ENCODE results near the gene ALPI. TPM values are rescaled to one million over a fixed set of nuclear protein-coding genes. Genes with fewer than 3 reads are reported as not detected.

The ALPI gene
- total RNA-seq, 1 donor from 2014 or later, result not detected

- H3K9me3 ChIP-seq (ENCODE audit: low read depth), result no peaks in the 10 kb centered on the region
- peaks cover 20% of the 10 kb centered on the region for H4K20me1 ChIP-seq (ENCODE audit: low read depth)
- H2AFZ ChIP-seq (replicated peaks), result no peak overlapping the region
- H3K4me1 ChIP-seq, result peaks cover 35% of the 10 kb centered on the region
- no peak for DNase-seq (ENCODE audit: low spot score)
- no peak overlapping the region for H3K27ac ChIP-seq
- H3K36me3 ChIP-seq, result no peaks in the 10 kb centered on the region
- H3K9ac ChIP-seq, result no peak overlapping the region
- no peaks in the 10 kb centered on the region for H3K79me2 ChIP-seq (ENCODE audit: low read depth)
- no peak overlapping the region for H3K4me3 ChIP-seq
- Mint-ChIP-seq H3K9me3 (no peaks in the 10 kb centered on the region), H3K27me3 (ENCODE audit: insufficient read depth, low read depth) (peaks cover 33% of the 10 kb centered on the region), H3K36me3 (no peaks in the 10 kb centered on the region), H3K27ac (no peak overlapping the region), H3K4me1 (peaks cover 15% of the 10 kb centered on the region), H3K4me3 (no peak overlapping the region)
- peaks cover 32% of the 10 kb centered on the region for H3K27me3 ChIP-seq
- peaks cover 15% of the 10 kb centered on the region for H3F3A ChIP-seq (ENCODE audit: low read depth)
- H3K4me2 ChIP-seq, result no peak overlapping the region
- TF ChIP-seq EZH2phosphoT487 (IDR thresholded peaks at IDR 0.05), result no peak
- TF ChIP-seq EZH2 (IDR thresholded peaks at IDR 0.05), result no peak
- TF ChIP-seq, protein P1, sequence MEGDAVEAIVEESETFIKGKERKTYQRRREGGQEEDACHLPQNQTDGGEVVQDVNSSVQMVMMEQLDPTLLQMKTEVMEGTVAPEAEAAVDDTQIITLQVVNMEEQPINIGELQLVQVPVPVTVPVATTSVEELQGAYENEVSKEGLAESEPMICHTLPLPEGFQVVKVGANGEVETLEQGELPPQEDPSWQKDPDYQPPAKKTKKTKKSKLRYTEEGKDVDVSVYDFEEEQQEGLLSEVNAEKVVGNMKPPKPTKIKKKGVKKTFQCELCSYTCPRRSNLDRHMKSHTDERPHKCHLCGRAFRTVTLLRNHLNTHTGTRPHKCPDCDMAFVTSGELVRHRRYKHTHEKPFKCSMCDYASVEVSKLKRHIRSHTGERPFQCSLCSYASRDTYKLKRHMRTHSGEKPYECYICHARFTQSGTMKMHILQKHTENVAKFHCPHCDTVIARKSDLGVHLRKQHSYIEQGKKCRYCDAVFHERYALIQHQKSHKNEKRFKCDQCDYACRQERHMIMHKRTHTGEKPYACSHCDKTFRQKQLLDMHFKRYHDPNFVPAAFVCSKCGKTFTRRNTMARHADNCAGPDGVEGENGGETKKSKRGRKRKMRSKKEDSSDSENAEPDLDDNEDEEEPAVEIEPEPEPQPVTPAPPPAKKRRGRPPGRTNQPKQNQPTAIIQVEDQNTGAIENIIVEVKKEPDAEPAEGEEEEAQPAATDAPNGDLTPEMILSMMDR (IDR thresholded peaks at IDR 0.05), result no peak
Measured at GRCh38 chr2:232492236-232492848, 36.4 kb downstream of the ALPI start.

DNA sequence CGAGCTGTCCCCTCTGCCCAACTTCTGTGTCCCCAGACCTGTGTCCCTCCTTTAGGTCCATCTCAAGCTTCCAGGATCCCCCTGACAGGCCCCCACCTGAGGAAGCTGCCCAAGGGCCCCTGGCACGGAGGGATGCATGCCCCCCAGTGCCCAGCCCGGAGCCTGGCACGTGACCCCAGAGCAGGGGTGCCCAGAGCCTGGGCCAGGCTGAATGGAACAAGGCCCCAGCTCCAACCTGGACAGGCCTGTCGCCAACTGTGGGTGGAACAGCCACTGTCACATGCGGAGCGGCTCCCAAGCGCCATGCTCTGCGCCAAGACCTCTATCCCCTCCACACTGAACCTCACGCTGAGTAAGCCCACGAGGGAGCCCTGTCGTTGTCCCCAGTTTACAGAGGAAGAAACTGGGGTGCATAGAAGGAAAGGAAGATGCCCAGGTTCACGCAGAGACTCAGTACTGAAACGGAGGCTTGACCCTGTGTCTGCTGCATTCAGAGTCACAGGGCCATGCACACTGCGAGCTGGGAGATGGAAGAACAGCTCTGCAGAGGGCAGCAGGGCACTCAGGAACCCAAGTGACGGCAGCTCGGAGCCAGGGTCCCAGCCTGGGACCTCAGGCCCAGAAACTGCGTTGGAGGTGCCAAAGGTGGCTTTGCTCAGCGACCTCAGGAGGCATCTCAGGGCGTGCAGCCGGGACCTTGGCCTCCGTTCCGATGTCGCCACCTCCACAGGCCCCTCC lies 37.2 kb downstream of the ALPI start:
- Mint-ChIP-seq H3K27me3 (ENCODE audit: insufficient read depth, low read depth) (peaks cover 35% of the 10 kb centered on the region), H3K4me1 (peaks cover 16% of the 10 kb centered on the region), H3K36me3 (no peaks in the 10 kb centered on the region), H3K27ac (no peak overlapping the region), H3K9me3 (no peaks in the 10 kb centered on the region), H3K4me3 (no peak overlapping the region)
- H3K4me3 ChIP-seq, result no peak overlapping the region
- H3K27ac ChIP-seq, result no peak overlapping the region
- H3F3A ChIP-seq (ENCODE audit: low read depth), result peaks cover 10% of the 10 kb centered on the region
- H3K9me3 ChIP-seq (ENCODE audit: low read depth), result no peaks in the 10 kb centered on the region
- no peak overlapping the region for H2AFZ ChIP-seq (replicated peaks)
- TF ChIP-seq EZH2phosphoT487 (IDR thresholded peaks at IDR 0.05) (no peak), EZH2 (IDR thresholded peaks at IDR 0.05) (no peak)
- TF ChIP-seq, protein P1 (IDR thresholded peaks at IDR 0.05), result no peak
- peaks cover 36% of the 10 kb centered on the region for H3K4me1 ChIP-seq
- no peak overlapping the region for H3K9ac ChIP-seq
- peaks cover 24% of the 10 kb centered on the region for H3K27me3 ChIP-seq
- H4K20me1 ChIP-seq (ENCODE audit: low read depth), result peaks cover 17% of the 10 kb centered on the region
- no peaks in the 10 kb centered on the region for H3K79me2 ChIP-seq (ENCODE audit: low read depth)
- DNase-seq (ENCODE audit: low spot score), result no peak
- no peaks in the 10 kb centered on the region for H3K36me3 ChIP-seq
- H3K4me2 ChIP-seq, result no peak overlapping the region

- DNase-seq (ENCODE audit: low spot score), result no peak
- no peaks in the 10 kb centered on the region for H3K36me3 Mint-ChIP-seq
- Histone ChIP-seq H3K27ac (no peak overlapping the region), H3K4me3 (no peak overlapping the region), H3K27me3 (peaks cover 16% of the 10 kb centered on the region), H3K36me3 (no peaks in the 10 kb centered on the region), H3F3A (ENCODE audit: low read depth) (peaks cover 3% of the 10 kb centered on the region), H3K9ac (no peak overlapping the region), H3K4me2 (peak overlapping the region; percentile 16), H3K9me3 (ENCODE audit: low read depth) (no peaks in the 10 kb centered on the region), H3K4me1 (peaks cover 30% of the 10 kb centered on the region), H3K79me2 (ENCODE audit: low read depth) (no peaks in the 10 kb centered on the region), H4K20me1 (ENCODE audit: low read depth) (peaks cover 10% of the 10 kb centered on the region), H2AFZ (replicated peaks) (no peak overlapping the region)
- no peak overlapping the region for H3K4me3 Mint-ChIP-seq
- no peak overlapping the region for H3K27ac Mint-ChIP-seq
- TF ChIP-seq EZH2 (IDR thresholded peaks at IDR 0.05), result no peak
- peaks cover 3% of the 10 kb centered on the region for H3K9me3 Mint-ChIP-seq
- peaks cover 33% of the 10 kb centered on the region for H3K27me3 Mint-ChIP-seq (ENCODE audit: insufficient read depth, low read depth)
- H3K4me1 Mint-ChIP-seq, result peaks cover 14% of the 10 kb centered on the region
Measured at GRCh38 chr2:232493701-232494474, 37.9 kb downstream of the ALPI start.
